ENCODE results near the gene RAB40C. TPM values are rescaled to one million over a fixed set of nuclear protein-coding genes. Genes with fewer than 3 reads are reported as not detected.

RAB40C gene
- total RNA-seq, 1 experiment from 2014 or later = 22.5 TPM

- Mint-ChIP-seq H3K36me3 (peaks cover 20% of the 10 kb centered on the region), H3K4me1 (peaks cover 27% of the 10 kb centered on the region), H3K27ac (no peak overlapping the region), H3K4me3 (no peak overlapping the region), H3K27me3 (ENCODE audit: low read depth) (no peaks in the 10 kb centered on the region), H3K9me3 (no peaks in the 10 kb centered on the region)
- ChIA-PET POLR2A (no interaction called here), CTCF (interaction anchor here (0.5 to 3.1 kb wide), 5 partner anchors 9 to 1239 kb away, joined by 3 to 21 read pairs (median 3); partner anchors contain the start of gene RHOT2)
- DNase-seq (ENCODE audit: low spot score) (peak; percentile 74), ATAC-seq (no peak)
- TF ChIP-seq, protein P1, sequence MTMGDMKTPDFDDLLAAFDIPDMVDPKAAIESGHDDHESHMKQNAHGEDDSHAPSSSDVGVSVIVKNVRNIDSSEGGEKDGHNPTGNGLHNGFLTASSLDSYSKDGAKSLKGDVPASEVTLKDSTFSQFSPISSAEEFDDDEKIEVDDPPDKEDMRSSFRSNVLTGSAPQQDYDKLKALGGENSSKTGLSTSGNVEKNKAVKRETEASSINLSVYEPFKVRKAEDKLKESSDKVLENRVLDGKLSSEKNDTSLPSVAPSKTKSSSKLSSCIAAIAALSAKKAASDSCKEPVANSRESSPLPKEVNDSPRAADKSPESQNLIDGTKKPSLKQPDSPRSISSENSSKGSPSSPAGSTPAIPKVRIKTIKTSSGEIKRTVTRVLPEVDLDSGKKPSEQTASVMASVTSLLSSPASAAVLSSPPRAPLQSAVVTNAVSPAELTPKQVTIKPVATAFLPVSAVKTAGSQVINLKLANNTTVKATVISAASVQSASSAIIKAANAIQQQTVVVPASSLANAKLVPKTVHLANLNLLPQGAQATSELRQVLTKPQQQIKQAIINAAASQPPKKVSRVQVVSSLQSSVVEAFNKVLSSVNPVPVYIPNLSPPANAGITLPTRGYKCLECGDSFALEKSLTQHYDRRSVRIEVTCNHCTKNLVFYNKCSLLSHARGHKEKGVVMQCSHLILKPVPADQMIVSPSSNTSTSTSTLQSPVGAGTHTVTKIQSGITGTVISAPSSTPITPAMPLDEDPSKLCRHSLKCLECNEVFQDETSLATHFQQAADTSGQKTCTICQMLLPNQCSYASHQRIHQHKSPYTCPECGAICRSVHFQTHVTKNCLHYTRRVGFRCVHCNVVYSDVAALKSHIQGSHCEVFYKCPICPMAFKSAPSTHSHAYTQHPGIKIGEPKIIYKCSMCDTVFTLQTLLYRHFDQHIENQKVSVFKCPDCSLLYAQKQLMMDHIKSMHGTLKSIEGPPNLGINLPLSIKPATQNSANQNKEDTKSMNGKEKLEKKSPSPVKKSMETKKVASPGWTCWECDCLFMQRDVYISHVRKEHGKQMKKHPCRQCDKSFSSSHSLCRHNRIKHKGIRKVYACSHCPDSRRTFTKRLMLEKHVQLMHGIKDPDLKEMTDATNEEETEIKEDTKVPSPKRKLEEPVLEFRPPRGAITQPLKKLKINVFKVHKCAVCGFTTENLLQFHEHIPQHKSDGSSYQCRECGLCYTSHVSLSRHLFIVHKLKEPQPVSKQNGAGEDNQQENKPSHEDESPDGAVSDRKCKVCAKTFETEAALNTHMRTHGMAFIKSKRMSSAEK (CRISPR knock-in tag; IDR thresholded peaks at IDR 0.05; ENCODE audit: borderline replicate concordance) = no peak
- TF ChIP-seq RELA (CRISPR knock-in tag; IDR thresholded peaks at IDR 0.05; ENCODE audit: borderline replicate concordance) = peak; percentile 32; the same call in 1 of the 2 replicates
These were observed 87.7 kb downstream of the RAB40C start for GRCh38 chr16:677316-678190.

DNA sequence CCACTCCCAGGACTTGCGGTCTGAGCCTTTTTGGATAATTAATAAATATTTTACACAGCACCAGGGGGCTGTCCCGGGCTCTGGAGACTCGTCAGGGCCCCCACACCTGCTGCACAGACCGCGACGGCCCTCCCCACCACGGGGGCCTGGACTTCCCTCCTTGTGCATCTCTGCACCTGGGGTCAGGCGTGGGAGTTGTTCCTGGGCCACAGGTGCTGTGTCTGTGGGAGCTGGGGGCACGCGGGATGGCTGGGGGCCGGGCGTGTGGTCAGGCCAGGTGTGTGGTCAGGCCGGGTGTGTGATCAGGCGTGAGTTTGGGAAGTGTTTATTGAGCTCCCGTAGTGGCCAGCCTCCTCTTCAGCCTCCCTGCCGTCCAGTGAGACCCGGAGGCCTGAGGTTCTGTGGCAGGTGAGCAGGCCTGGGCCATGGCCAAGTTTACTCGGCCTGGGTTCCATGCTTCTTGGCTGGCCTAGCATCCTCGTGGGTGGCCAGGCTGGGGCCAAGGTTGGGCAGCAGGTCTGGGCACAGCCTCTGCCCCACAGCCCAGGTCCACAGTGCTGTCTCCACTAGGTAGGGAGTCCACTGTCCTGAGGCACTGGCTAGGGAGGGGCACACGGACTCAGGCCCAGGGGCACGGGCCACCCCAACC, 88.5 kb downstream of the RAB40C start:
- no peak for ATAC-seq
- peaks cover 20% of the 10 kb centered on the region for H3K36me3 Mint-ChIP-seq
- no peaks in the 10 kb centered on the region for H3K9me3 Mint-ChIP-seq
- ChIA-PET POLR2A (interaction anchor here (1.2 kb wide), 1 partner anchor 12 kb away, joined by 4 read pairs; the partner anchor contains the start of gene WDR24), CTCF (interaction anchor here (0.8 to 3.1 kb wide), 11 partner anchors 10 to 99 kb away, joined by 3 to 21 read pairs (median 4); partner anchors contain the start of genes RHOT2 and WDR24)
- no peak overlapping the region for H3K4me3 Mint-ChIP-seq
- peaks cover 31% of the 10 kb centered on the region for H3K4me1 Mint-ChIP-seq
- H3K27ac Mint-ChIP-seq = no peak overlapping the region
- H3K27me3 Mint-ChIP-seq (ENCODE audit: low read depth) = no peaks in the 10 kb centered on the region
- no peak for DNase-seq (ENCODE audit: low spot score)
- TF ChIP-seq GTF2I (CRISPR knock-in tag; conservative IDR thresholded peaks at IDR 0.05) = no peak
- no peak for TF ChIP-seq FOXP4 (CRISPR knock-in tag; IDR thresholded peaks at IDR 0.05)
- no peak for TF ChIP-seq OVOL2 (CRISPR knock-in tag; IDR thresholded peaks at IDR 0.05; ENCODE audit: borderline replicate concordance)
- no peak for TF ChIP-seq TEAD1 (CRISPR knock-in tag; IDR thresholded peaks at IDR 0.05)
- no peak for TF ChIP-seq RORB (CRISPR knock-in tag; IDR thresholded peaks at IDR 0.05)
- TF ChIP-seq CREB1 (CRISPR knock-in tag; IDR thresholded peaks at IDR 0.05) = no peak
- TF ChIP-seq CREM (CRISPR knock-in tag; IDR thresholded peaks at IDR 0.05) = no peak
- TF ChIP-seq NFYB (CRISPR knock-in tag; conservative IDR thresholded peaks at IDR 0.05; ENCODE audit: low read depth) = no peak
- TF ChIP-seq, protein P2, sequence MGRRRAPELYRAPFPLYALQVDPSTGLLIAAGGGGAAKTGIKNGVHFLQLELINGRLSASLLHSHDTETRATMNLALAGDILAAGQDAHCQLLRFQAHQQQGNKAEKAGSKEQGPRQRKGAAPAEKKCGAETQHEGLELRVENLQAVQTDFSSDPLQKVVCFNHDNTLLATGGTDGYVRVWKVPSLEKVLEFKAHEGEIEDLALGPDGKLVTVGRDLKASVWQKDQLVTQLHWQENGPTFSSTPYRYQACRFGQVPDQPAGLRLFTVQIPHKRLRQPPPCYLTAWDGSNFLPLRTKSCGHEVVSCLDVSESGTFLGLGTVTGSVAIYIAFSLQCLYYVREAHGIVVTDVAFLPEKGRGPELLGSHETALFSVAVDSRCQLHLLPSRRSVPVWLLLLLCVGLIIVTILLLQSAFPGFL (CRISPR knock-in tag; IDR thresholded peaks at IDR 0.05; ENCODE audit: borderline replicate concordance) = no peak
- no peak for TF ChIP-seq MXD4 (CRISPR knock-in tag; IDR thresholded peaks at IDR 0.05; ENCODE audit: borderline replicate concordance)
- no peak for TF ChIP-seq ZMAT4 (CRISPR knock-in tag; IDR thresholded peaks at IDR 0.05)
- no peak for TF ChIP-seq TEAD4 (CRISPR knock-in tag; IDR thresholded peaks at IDR 0.05)
- TF ChIP-seq ZNF219 (CRISPR knock-in tag; IDR thresholded peaks at IDR 0.05; ENCODE audit: borderline replicate concordance) = no peak
- no peak for TF ChIP-seq ZNF263 (CRISPR knock-in tag; IDR thresholded peaks at IDR 0.05; ENCODE audit: low read depth)
- no peak for TF ChIP-seq NR2C2 (CRISPR knock-in tag; IDR thresholded peaks at IDR 0.05)
- TF ChIP-seq ZNF512 (CRISPR knock-in tag; IDR thresholded peaks at IDR 0.05; ENCODE audit: borderline replicate concordance) = no peak
- no peak for TF ChIP-seq PRDM15 (CRISPR knock-in tag; IDR thresholded peaks at IDR 0.05)

Measured in WTC11 (cell line).